HFFc6 (cell line): ENCODE data around the gene CSMD2. TPM values are rescaled to one million over a fixed set of nuclear protein-coding genes. Genes with fewer than 3 reads are reported as not detected.
"Not testable (repeated sequence)": the region's sequence is repeated elsewhere in the genome, so short reads cannot be mapped to it uniquely, and the experiment has no call there.

Experiments
- DNase-seq: peaks from one replicate; pipeline ENCODE4 v3.0.0-alpha.2; 2018
- H3K27ac Mint-ChIP-seq: 2 replicates; pipeline ENCODE4 v1.8.0; 2020; ENCODE audit warnings: mild to moderate bottlenecking, mixed read lengths
- H3K27me3 Mint-ChIP-seq: 2 replicates; pipeline ENCODE4 v1.8.0; 2021; ENCODE audit warnings: mild to moderate bottlenecking, moderate library complexity, mixed read lengths; ENCODE audit not compliant: insufficient read depth
- H3K36me3 Mint-ChIP-seq: 2 replicates; pipeline ENCODE4 v1.8.0; 2021; ENCODE audit warnings: low read depth, mixed read lengths
- H3K4me1 Mint-ChIP-seq: 2 replicates; pipeline ENCODE4 v1.8.0; 2020; ENCODE audit warnings: low read depth, mixed read lengths
- H3K4me3 Mint-ChIP-seq: 2 replicates; pipeline ENCODE4 v1.8.0; 2020; ENCODE audit warnings: mild to moderate bottlenecking, moderate library complexity, mixed read lengths
- H3K9me3 Mint-ChIP-seq: 2 replicates; pipeline ENCODE4 v1.8.0; 2020; ENCODE audit warnings: mild to moderate bottlenecking, mixed read lengths
- CTCF ChIP-seq: fragments of 200-600 bp; sonication (generic); IDR thresholded peaks from 2 replicates; pipeline ENCODE4 v1.5.0; 2021; ENCODE audit warnings: antibody characterized with exemption, mild to moderate bottlenecking
- total RNA-seq, 6 experiments: library from RNA; stranded (reverse); fragmentation: NEBNext Ultra II Directional; extraction: Animal tissue kit (Norgen Biotek cat#: 25700); gene quantifications; 2 replicates in 1 of 6; 3 replicates in 5 of 6; pipeline ENCODE4 v1.2.3, GENCODE V29; 2021

The CSMD2 gene
- total RNA-seq, 6 experiments from 2014 or later: 0.77 to 3.2 (median 1.2) TPM

GRCh38 chr1:34086561-34086960 is 78.5 kb downstream of the CSMD2 start:
- Mint-ChIP-seq H3K27ac (no peak overlapping the region), H3K27me3 (peaks cover 3% of the 10 kb centered on the region), H3K36me3 (peaks cover 13% of the 10 kb centered on the region), H3K4me3 (no peak overlapping the region), H3K4me1 (no peaks in the 10 kb centered on the region), H3K9me3 (peaks cover 42% of the 10 kb centered on the region)
- TF ChIP-seq CTCF: no peak
- no peak for DNase-seq

DNA sequence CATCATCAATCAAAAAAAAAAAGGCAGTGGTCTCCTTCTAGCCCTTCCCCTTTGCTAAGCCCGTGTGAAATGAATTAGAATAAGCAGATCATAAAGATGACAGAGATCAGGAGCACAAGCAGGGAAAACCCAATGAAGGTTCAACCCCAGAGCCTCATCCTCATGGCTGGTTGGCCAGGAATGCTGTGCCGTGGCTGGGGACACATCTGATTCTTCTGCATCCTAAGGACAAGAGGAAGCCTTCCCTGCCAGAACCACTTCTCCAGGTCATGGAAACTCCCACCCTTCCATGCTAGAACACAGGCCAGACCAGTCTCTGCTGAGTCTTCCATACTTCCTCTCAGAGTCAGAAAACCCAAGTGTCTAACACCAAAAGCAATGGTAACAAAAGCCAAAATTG is 81.1 kb downstream of the CSMD2 start:
- no peak for DNase-seq
- Mint-ChIP-seq H3K27ac (no peak overlapping the region), H3K4me1 (no peaks in the 10 kb centered on the region), H3K9me3 (peaks cover 37% of the 10 kb centered on the region), H3K4me3 (no peak overlapping the region), H3K36me3 (peaks cover 15% of the 10 kb centered on the region), H3K27me3 (no peaks in the 10 kb centered on the region; the same call in 1 of the 2 replicates)
- TF ChIP-seq CTCF: no peak

DNA sequence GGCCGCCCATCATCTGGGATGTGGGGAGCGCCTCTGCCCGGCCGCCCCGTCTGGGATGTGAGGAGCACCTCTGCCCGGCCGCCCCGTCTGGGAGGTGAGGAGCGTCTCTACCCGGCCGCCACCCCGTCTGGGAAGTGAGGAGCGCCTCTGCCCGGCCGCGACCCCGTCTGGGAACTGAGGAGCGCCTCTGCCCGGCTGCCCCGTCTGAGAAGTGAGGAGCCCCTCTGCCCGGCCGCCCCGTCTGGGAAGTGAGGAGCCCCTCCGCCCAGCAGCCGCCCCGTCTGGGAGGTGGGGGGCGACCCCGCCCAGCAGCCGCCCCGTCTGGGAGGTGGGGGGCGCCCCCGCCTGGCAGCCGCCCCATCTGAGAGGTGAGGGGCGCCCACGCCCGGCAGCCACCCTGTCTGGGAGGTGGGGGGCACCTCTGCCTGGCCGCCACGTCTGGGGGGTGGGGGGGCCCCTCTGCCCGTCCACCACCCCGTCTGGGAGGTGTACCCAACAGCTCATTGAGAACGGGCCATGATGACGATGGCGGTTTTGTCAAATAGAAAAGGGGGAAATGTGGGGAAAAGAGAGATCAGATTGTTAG is 82.9 kb downstream of the CSMD2 start:
- not testable (repeated sequence) for DNase-seq, H3K27me3 Mint-ChIP-seq, H3K27ac Mint-ChIP-seq, H3K4me1 Mint-ChIP-seq, H3K4me3 Mint-ChIP-seq, H3K36me3 Mint-ChIP-seq
- H3K9me3 Mint-ChIP-seq: peaks cover 33% of the 10 kb centered on the region

DNA sequence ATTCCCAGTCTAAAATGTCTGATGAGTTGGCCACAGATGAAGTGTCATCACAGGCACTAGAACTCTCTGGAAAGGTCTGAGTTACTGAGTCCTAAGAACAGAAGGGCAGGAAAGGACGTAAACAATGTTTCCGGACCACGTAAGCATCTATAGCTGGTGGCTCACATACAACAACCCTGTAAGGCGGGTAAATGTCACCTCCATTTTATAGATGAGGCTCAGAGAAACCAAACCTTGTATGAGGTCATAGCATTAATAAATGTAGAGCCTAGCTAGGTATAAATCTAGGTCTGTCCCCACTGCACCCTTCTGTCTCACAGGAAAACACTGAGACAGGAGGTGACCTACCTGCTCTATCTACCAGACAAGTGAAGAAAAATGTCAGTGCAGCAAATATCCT is 86.6 kb downstream of the CSMD2 start:
- Mint-ChIP-seq H3K4me1 (no peaks in the 10 kb centered on the region), H3K9me3 (peaks cover 23% of the 10 kb centered on the region), H3K4me3 (no peak overlapping the region), H3K36me3 (peaks cover 9% of the 10 kb centered on the region; the same call in 1 of the 2 replicates), H3K27me3 (no peaks in the 10 kb centered on the region), H3K27ac (no peak overlapping the region)
- DNase-seq: no peak
- no peak for TF ChIP-seq CTCF

- Mint-ChIP-seq H3K4me3 (no peak overlapping the region), H3K36me3 (peaks cover 6% of the 10 kb centered on the region; the same call in 1 of the 2 replicates), H3K27me3 (no peaks in the 10 kb centered on the region; the same call in 1 of the 2 replicates), H3K4me1 (no peaks in the 10 kb centered on the region), H3K27ac (no peak overlapping the region), H3K9me3 (peaks cover 14% of the 10 kb centered on the region)
- DNase-seq: no peak
- no peak for TF ChIP-seq CTCF
These were observed 89.5 kb downstream of the CSMD2 start for GRCh38 chr1:34075576-34075975.

GRCh38 chr1:34073028-34073695 is 91.9 kb downstream of the CSMD2 start:
- H3K27ac Mint-ChIP-seq: no peak overlapping the region
- H3K27me3 Mint-ChIP-seq: no peaks in the 10 kb centered on the region; the same call in none of the 2 replicates
- DNase-seq: no peak
- H3K4me3 Mint-ChIP-seq: no peak overlapping the region
- TF ChIP-seq CTCF: no peak
- H3K36me3 Mint-ChIP-seq: peaks cover 6% of the 10 kb centered on the region; the same call in 1 of the 2 replicates
- H3K9me3 Mint-ChIP-seq: peaks cover 4% of the 10 kb centered on the region; the same call in 1 of the 2 replicates
- H3K4me1 Mint-ChIP-seq: peaks cover 9% of the 10 kb centered on the region; the same call in 1 of the 2 replicates
